Esophagus muscularis mucosa (tissue), 3 donors: ENCODE results near the gene MAP1A.

Experiments used
- CTCF ChIP-seq, 3 experiments: fragments of 200-600 bp in 2 of 3; fragments of 450-650 bp in 1 of 3; sonication (generic) in 2 of 3; IDR thresholded peaks; one replicate each; pipeline ENCODE4 v1.5.1; 2017 to 2019; ENCODE audit warnings: antibody characterized with exemption in 3 of 3, mild to moderate bottlenecking in 2 of 3, moderate library complexity in 1 of 3
- POLR2A ChIP-seq: fragments of 450-650 bp; IDR thresholded peaks from one replicate; pipeline ENCODE4 v1.6.1; 2017; ENCODE audit warnings: antibody characterized with exemption, moderate library complexity, mild to moderate bottlenecking, low read depth

GRCh38 chr15:43523646-43524045 is 6.2 kb downstream of the MAP1A start:
- TF ChIP-seq CTCF (IDR thresholded peaks at IDR 0.05) = no peak
- no peak for TF ChIP-seq POLR2A
